NB4 (cell line): Measurements from ENCODE around the gene RRP1B.

Experiments used
- DNase-seq: peaks from one replicate; pipeline ENCODE4 v3.0.0; 2010; ENCODE audit warnings: low read depth
- H3K4me3 ChIP-seq: one replicate; pipeline ENCODE4 v1.5.1; 2011; ENCODE audit warnings: mild to moderate bottlenecking, low read depth, low read length, moderate library complexity
- CTCF ChIP-seq: IDR thresholded peaks from one replicate; pipeline ENCODE4 v1.5.1; 2012; ENCODE audit warnings: low read depth, low read length
- MAX ChIP-seq: IDR thresholded peaks from 2 replicates; pipeline ENCODE4 v1.6.1; 2011; ENCODE audit warnings: low read depth, low read length
- MYC ChIP-seq: IDR thresholded peaks from 2 replicates; pipeline ENCODE4 v1.6.1; 2011; ENCODE audit warnings: low read depth, low read length
- POLR2A ChIP-seq: IDR thresholded peaks from 2 replicates; pipeline ENCODE4 v1.6.1; 2011; ENCODE audit warnings: mild to moderate bottlenecking; ENCODE audit not compliant: insufficient read length; ENCODE audit errors: extremely low read depth

RRP1B gene

GRCh38 chr21:43731891-43732711 lies 72.7 kb downstream of the RRP1B start:
- no peak overlapping the region for H3K4me3 ChIP-seq
- TF ChIP-seq CTCF (no peak), POLR2A (no peak), MYC (no peak), MAX (no peak)
- no peak for DNase-seq

- no peak overlapping the region for H3K4me3 ChIP-seq
- no peak for DNase-seq
- TF ChIP-seq MYC (no peak), MAX (no peak), POLR2A (no peak), CTCF (no peak)
These were observed 73.7 kb downstream of the RRP1B start for GRCh38 chr21:43733060-43733459.

- TF ChIP-seq CTCF: no peak
- TF ChIP-seq MYC: no peak
- no peak for DNase-seq
- H3K4me3 ChIP-seq: no peak overlapping the region
These were observed 74.2 kb downstream of the RRP1B start for GRCh38 chr21:43733529-43734071.

GRCh38 chr21:43734131-43734927 lies 75.0 kb downstream of the RRP1B start:
- DNase-seq: no peak
- TF ChIP-seq MYC: no peak
- TF ChIP-seq CTCF: no peak
- TF ChIP-seq POLR2A: no peak
- no peak for TF ChIP-seq MAX
- no peak overlapping the region for H3K4me3 ChIP-seq

- no peak for DNase-seq
- no peak for TF ChIP-seq CTCF
- no peak for TF ChIP-seq MYC
- no peak for TF ChIP-seq MAX
- TF ChIP-seq POLR2A: no peak
- H3K4me3 ChIP-seq: no peak overlapping the region
These were observed 75.5 kb downstream of the RRP1B start for GRCh38 chr21:43734928-43735229.
